ENCODE measurements around the gene GARNL3.

GARNL3 gene

GRCh38 chr9:127415657-127416056 lies 151.1 kb downstream of the GARNL3 start:
- no peak for DNase-seq

- no peak for DNase-seq
Observed at GRCh38 chr9:127417131-127418036, 152.8 kb downstream of the GARNL3 start.

GRCh38 chr9:127418037-127418471 lies 153.5 kb downstream of the GARNL3 start:
- DNase-seq: no peak

- DNase-seq: no peak
Observed at GRCh38 chr9:127419348-127419747, 154.8 kb downstream of the GARNL3 start.

GRCh38 chr9:127421057-127421456 lies 156.5 kb downstream of the GARNL3 start:
- no peak for DNase-seq

- no peak for DNase-seq
Observed at GRCh38 chr9:127422133-127422782, 157.7 kb downstream of the GARNL3 start.

- no peak for DNase-seq
Observed at GRCh38 chr9:127422787-127423186, 158.2 kb downstream of the GARNL3 start.

- no peak for DNase-seq
Observed at GRCh38 chr9:127423476-127423933, 158.9 kb downstream of the GARNL3 start.

GRCh38 chr9:127423934-127424675 lies 159.5 kb downstream of the GARNL3 start, which contains the start of gene ZNF79:
ZNF79 (plus strand) TSS chr9:127424382; CDS start chr9:127424788, 406 bp downstream.
- DNase-seq: peak; percentile 85

- DNase-seq: no peak
Observed at GRCh38 chr9:127424676-127424999, 160.1 kb downstream of the GARNL3 start.

GRCh38 chr9:127426756-127427155 lies 162.2 kb downstream of the GARNL3 start:
- no peak for DNase-seq

- DNase-seq: no peak
Observed at GRCh38 chr9:127428348-127428747, 163.8 kb downstream of the GARNL3 start.

GRCh38 chr9:127430415-127430814 lies 165.8 kb downstream of the GARNL3 start:
- no peak for DNase-seq

GRCh38 chr9:127437497-127438264 lies 173.1 kb downstream of the GARNL3 start:
- DNase-seq: peak; percentile 27

GRCh38 chr9:127438394-127438793 lies 173.8 kb downstream of the GARNL3 start:
- no peak for DNase-seq

Data from activated effector memory CD4-positive, alpha-beta T cell treated with Interleukin-2 at 50 U/mL for 16 hours (primary cell).